ENCODE measurements around the gene SPATA16.

DNA sequence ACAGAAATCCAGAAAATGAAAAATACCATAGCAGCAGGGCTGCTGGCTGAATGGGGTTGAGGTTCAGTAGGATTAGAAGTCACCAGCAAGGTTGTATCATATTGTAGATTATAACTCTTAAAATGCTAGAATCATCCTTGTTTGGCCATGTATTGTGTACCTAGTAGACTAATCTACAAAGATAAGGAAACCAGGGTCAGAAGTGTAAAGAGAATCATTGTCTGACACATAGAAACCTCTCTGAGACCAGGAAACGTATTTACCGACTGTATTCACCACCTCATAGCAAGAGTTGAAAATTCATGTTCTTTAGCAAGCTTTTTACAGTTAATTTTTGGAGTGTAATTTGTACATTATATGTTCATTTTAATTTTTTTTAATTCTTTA lies 221.7 kb downstream of the SPATA16 start:
- TF ChIP-seq, protein P1, sequence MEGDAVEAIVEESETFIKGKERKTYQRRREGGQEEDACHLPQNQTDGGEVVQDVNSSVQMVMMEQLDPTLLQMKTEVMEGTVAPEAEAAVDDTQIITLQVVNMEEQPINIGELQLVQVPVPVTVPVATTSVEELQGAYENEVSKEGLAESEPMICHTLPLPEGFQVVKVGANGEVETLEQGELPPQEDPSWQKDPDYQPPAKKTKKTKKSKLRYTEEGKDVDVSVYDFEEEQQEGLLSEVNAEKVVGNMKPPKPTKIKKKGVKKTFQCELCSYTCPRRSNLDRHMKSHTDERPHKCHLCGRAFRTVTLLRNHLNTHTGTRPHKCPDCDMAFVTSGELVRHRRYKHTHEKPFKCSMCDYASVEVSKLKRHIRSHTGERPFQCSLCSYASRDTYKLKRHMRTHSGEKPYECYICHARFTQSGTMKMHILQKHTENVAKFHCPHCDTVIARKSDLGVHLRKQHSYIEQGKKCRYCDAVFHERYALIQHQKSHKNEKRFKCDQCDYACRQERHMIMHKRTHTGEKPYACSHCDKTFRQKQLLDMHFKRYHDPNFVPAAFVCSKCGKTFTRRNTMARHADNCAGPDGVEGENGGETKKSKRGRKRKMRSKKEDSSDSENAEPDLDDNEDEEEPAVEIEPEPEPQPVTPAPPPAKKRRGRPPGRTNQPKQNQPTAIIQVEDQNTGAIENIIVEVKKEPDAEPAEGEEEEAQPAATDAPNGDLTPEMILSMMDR (IDR thresholded peaks at IDR 0.05) = no peak
- no peak for TF ChIP-seq POLR2A (IDR thresholded peaks at IDR 0.05)

All from sigmoid colon (tissue), 3 donors.